ENCODE results near the gene TMEM238L. TPM values are rescaled to one million over a fixed set of nuclear protein-coding genes. Genes with fewer than 3 reads are reported as not detected.

Gene TMEM238L
- total RNA-seq, 3 donors from 2014 or later, result 47.5 to 122 (median 76.5) TPM

DNA sequence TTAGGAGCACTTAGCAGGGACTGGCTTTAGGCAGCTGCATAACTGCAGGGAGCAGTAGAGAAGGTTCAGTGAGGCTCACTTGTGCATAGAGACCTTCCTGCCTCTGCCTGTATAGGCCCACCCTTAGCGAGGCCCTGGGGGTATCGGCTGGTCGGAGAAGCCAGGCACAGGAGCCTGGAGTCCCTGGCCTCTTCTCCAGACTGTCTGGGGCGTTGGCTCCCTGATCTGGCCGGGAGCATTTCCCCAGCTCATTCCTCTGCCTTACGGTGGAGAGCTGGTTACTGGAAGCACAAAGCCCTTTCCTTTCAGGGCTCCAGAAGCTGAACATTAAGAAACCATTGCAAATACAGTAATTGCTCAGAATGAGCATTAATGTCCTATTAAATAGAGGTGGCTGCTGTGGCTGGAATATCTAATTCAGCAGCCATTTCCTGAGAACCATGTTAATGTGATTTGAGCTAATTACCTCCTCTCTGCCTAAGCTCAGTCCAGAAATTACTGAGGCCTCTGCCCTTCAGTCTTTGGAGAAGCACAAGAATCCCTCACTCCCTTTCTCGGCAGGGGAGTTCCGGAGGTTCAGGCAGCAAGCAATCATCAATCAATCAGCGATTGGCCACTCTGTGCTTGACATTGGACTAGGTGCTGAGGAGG lies 55.2 kb downstream of the TMEM238L start:
- H3K4me3 ChIP-seq, result no peak overlapping the region
- H3K36me3 ChIP-seq (ENCODE audit: low read depth), result no peaks in the 10 kb centered on the region
- ATAC-seq (no peak), DNase-seq (no peak)
- intact Hi-C loops (cut with DNase I, micrococcal nuclease), result loop anchor here in 1 of 2 donors (10.0 kb wide), 1 partner anchor 96 kb away; no protein-coding TSS in a partner anchor
- peaks cover 9% of the 10 kb centered on the region for H3K4me1 ChIP-seq (ENCODE audit: low read depth)
- TF ChIP-seq, protein P1, sequence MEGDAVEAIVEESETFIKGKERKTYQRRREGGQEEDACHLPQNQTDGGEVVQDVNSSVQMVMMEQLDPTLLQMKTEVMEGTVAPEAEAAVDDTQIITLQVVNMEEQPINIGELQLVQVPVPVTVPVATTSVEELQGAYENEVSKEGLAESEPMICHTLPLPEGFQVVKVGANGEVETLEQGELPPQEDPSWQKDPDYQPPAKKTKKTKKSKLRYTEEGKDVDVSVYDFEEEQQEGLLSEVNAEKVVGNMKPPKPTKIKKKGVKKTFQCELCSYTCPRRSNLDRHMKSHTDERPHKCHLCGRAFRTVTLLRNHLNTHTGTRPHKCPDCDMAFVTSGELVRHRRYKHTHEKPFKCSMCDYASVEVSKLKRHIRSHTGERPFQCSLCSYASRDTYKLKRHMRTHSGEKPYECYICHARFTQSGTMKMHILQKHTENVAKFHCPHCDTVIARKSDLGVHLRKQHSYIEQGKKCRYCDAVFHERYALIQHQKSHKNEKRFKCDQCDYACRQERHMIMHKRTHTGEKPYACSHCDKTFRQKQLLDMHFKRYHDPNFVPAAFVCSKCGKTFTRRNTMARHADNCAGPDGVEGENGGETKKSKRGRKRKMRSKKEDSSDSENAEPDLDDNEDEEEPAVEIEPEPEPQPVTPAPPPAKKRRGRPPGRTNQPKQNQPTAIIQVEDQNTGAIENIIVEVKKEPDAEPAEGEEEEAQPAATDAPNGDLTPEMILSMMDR (IDR thresholded peaks at IDR 0.05), result no peak
- no peaks in the 10 kb centered on the region for H3K9me3 ChIP-seq

DNA sequence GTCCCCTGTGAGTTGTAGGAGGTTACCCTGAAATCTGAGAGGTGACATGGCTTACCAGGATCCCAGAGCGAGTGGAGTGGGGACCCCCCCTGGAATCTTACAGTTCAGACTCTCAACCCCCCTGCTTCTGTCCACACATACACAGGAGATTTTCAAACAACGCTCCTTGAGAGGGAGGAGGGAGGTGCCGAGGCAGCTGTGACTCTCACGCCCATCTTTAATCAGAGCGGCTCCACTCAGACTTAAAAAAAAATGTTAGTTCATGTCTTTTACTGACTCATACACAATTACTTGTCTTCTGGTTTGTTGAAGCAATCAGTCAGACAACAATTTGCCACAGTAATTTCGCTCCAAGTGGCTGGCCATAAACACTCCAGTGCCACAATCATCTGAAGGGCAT lies 58.7 kb downstream of the TMEM238L start:
- no peak overlapping the region for H3K4me3 ChIP-seq
- peak; percentile 81 for ATAC-seq
- peak in 1 of 3 donors; percentile 23 for DNase-seq
- no peaks in the 10 kb centered on the region for H3K36me3 ChIP-seq (ENCODE audit: low read depth)
- intact Hi-C loops (cut with DNase I, micrococcal nuclease), result loop anchor here in 1 of 2 donors (10.0 kb wide), 1 partner anchor 100 kb away; no protein-coding TSS in a partner anchor
- TF ChIP-seq, protein P1 (IDR thresholded peaks at IDR 0.05), result no peak
- no peaks in the 10 kb centered on the region for H3K9me3 ChIP-seq
- peaks cover 9% of the 10 kb centered on the region for H3K4me1 ChIP-seq (ENCODE audit: low read depth)

Other genes starting within 250 kb of the TMEM238L start
- 1 to 10 TPM; 2.0 to 3.2 (median 2.3) TPM for gene MYH3, start 146.8 kb downstream of the TMEM238L start, total RNA-seq
- gene SCO1, start 106.6 kb downstream of the TMEM238L start, total RNA-seq, result 10 to 100 TPM; 32.1 to 39.0 (median 38.3) TPM
- 1 to 10 TPM; 6.9 to 8.7 (median 8.5) TPM for gene ADPRM, start 106.5 kb downstream of the TMEM238L start, total RNA-seq
- gene TMEM220, start 74.1 kb downstream of the TMEM238L start, total RNA-seq, result 10 to 100 TPM; 14.9 to 29.5 (median 22.4) TPM
- 1 to 10 TPM in 2 of 3 donors, under 1 TPM in 1; 0.55 to 7.6 (median 1.1) TPM for gene PIRT, start 34.0 kb upstream of the TMEM238L start, total RNA-seq